ENCODE results near the gene ATP5ME.
"Not testable (repeated sequence)": the region's sequence is repeated elsewhere in the genome, so short reads cannot be mapped to it uniquely, and the experiment has no call there.

The ATP5ME gene

GRCh38 chr4:635851-636627 is 38.0 kb downstream of the ATP5ME start:
- Histone ChIP-seq H3K27ac (ENCODE audit: low read depth, low read length) (no peak overlapping the region), H3K9ac (ENCODE audit: low read length in 5 of 5) (no peak overlapping the region), H3K27me3 (ENCODE audit: control insufficient read depth in 5 of 5, insufficient read depth in 4 of 5, low read length in 5 of 5) (peaks cover 3 to 17% (median 9%) of the 10 kb centered on the region in 5 donors), H3K4me3 (ENCODE audit: low read depth in 1 of 5, low read length in 5 of 5) (no peak overlapping the region), H3K36me3 (ENCODE audit: control insufficient read depth in 5 of 5, insufficient read depth in 5 of 5, low read length in 5 of 5) (no peaks in the 10 kb centered on the region), H3K4me1 (ENCODE audit: control insufficient read depth in 5 of 5, insufficient read depth in 5 of 5, low read length in 5 of 5) (no peaks in the 10 kb centered on the region), H3K9me3 (ENCODE audit: control insufficient read depth in 5 of 5, low read length in 5 of 5) (peaks cover 4 to 19% (median 18%) of the 10 kb centered on the region in 5 donors)

- not testable (repeated sequence) for H3K27ac ChIP-seq (ENCODE audit: low read depth, low read length); H3K9ac ChIP-seq (ENCODE audit: low read length in 5 of 5); H3K4me3 ChIP-seq (ENCODE audit: low read depth in 1 of 5, low read length in 5 of 5); H3K36me3 ChIP-seq (ENCODE audit: control insufficient read depth in 5 of 5, insufficient read depth in 5 of 5, low read length in 5 of 5); H3K4me1 ChIP-seq (ENCODE audit: control insufficient read depth in 5 of 5, insufficient read depth in 5 of 5, low read length in 5 of 5)
- peaks cover 3 to 17% (median 10%) of the 10 kb centered on the region in 5 donors for H3K27me3 ChIP-seq (ENCODE audit: control insufficient read depth in 5 of 5, insufficient read depth in 4 of 5, low read length in 5 of 5)
- peaks cover 4 to 19% (median 18%) of the 10 kb centered on the region in 5 donors for H3K9me3 ChIP-seq (ENCODE audit: control insufficient read depth in 5 of 5, low read length in 5 of 5)
These were observed 38.8 kb downstream of the ATP5ME start for GRCh38 chr4:635066-635835.

- Histone ChIP-seq H3K27ac (ENCODE audit: low read depth, low read length) (no peak overlapping the region), H3K4me3 (ENCODE audit: low read depth in 1 of 5, low read length in 5 of 5) (no peak overlapping the region), H3K27me3 (ENCODE audit: control insufficient read depth in 5 of 5, insufficient read depth in 4 of 5, low read length in 5 of 5) (peaks cover 3 to 20% (median 14%) of the 10 kb centered on the region in 5 donors)
These were observed 39.5 kb downstream of the ATP5ME start for GRCh38 chr4:634599-634985.

GRCh38 chr4:633976-634598 is 40.0 kb downstream of the ATP5ME start:
- Histone ChIP-seq H3K9me3 (ENCODE audit: control insufficient read depth in 5 of 5, low read length in 5 of 5) (peaks cover 4 to 19% (median 18%) of the 10 kb centered on the region in 5 donors), H3K27ac (ENCODE audit: low read depth, low read length) (no peak overlapping the region), H3K36me3 (ENCODE audit: control insufficient read depth in 5 of 5, insufficient read depth in 5 of 5, low read length in 5 of 5) (no peaks in the 10 kb centered on the region), H3K4me3 (ENCODE audit: low read depth in 1 of 5, low read length in 5 of 5) (no peak overlapping the region), H3K27me3 (ENCODE audit: control insufficient read depth in 5 of 5, insufficient read depth in 4 of 5, low read length in 5 of 5) (peaks cover 3 to 23% (median 19%) of the 10 kb centered on the region in 5 donors), H3K4me1 (ENCODE audit: control insufficient read depth in 5 of 5, insufficient read depth in 5 of 5, low read length in 5 of 5) (no peaks in the 10 kb centered on the region), H3K9ac (ENCODE audit: low read length in 5 of 5) (no peak overlapping the region)

More at GRCh38 chr4:634599-634985, 39.5 kb downstream of the ATP5ME start:
- Histone ChIP-seq H3K4me1 (ENCODE audit: control insufficient read depth in 5 of 5, insufficient read depth in 5 of 5, low read length in 5 of 5) (no peaks in the 10 kb centered on the region), H3K9ac (ENCODE audit: low read length in 5 of 5) (no peak overlapping the region), H3K36me3 (ENCODE audit: control insufficient read depth in 5 of 5, insufficient read depth in 5 of 5, low read length in 5 of 5) (no peaks in the 10 kb centered on the region), H3K9me3 (ENCODE audit: control insufficient read depth in 5 of 5, low read length in 5 of 5) (peaks cover 4 to 19% (median 18%) of the 10 kb centered on the region in 5 donors)

- peaks cover 4 to 19% (median 18%) of the 10 kb centered on the region in 5 donors for H3K9me3 ChIP-seq (ENCODE audit: control insufficient read depth in 5 of 5, low read length in 5 of 5)
- no peaks in the 10 kb centered on the region for H3K36me3 ChIP-seq (ENCODE audit: control insufficient read depth in 5 of 5, insufficient read depth in 5 of 5, low read length in 5 of 5)
- no peaks in the 10 kb centered on the region for H3K4me1 ChIP-seq (ENCODE audit: control insufficient read depth in 5 of 5, insufficient read depth in 5 of 5, low read length in 5 of 5)
- H3K9ac ChIP-seq (ENCODE audit: low read length in 5 of 5), result no peak overlapping the region
- H3K27ac ChIP-seq (ENCODE audit: low read depth, low read length), result no peak overlapping the region
- peaks cover 3 to 26% (median 22%) of the 10 kb centered on the region in 5 donors for H3K27me3 ChIP-seq (ENCODE audit: control insufficient read depth in 5 of 5, insufficient read depth in 4 of 5, low read length in 5 of 5)
- H3K4me3 ChIP-seq (ENCODE audit: low read depth in 1 of 5, low read length in 5 of 5), result no peak overlapping the region
These were observed 40.7 kb downstream of the ATP5ME start for GRCh38 chr4:633406-633805.

GRCh38 chr4:632926-633325 is 41.1 kb downstream of the ATP5ME start:
- H3K4me3 ChIP-seq (ENCODE audit: low read depth in 1 of 5, low read length in 5 of 5), result no peak overlapping the region
- H3K9ac ChIP-seq (ENCODE audit: low read length in 5 of 5), result no peak overlapping the region
- no peak overlapping the region for H3K27ac ChIP-seq (ENCODE audit: low read depth, low read length)
- H3K9me3 ChIP-seq (ENCODE audit: control insufficient read depth in 5 of 5, low read length in 5 of 5), result peaks cover 4 to 19% (median 18%) of the 10 kb centered on the region in 5 donors
- H3K27me3 ChIP-seq (ENCODE audit: control insufficient read depth in 5 of 5, insufficient read depth in 4 of 5, low read length in 5 of 5), result peaks cover 3 to 29% (median 22%) of the 10 kb centered on the region in 5 donors
- no peaks in the 10 kb centered on the region for H3K36me3 ChIP-seq (ENCODE audit: control insufficient read depth in 5 of 5, insufficient read depth in 5 of 5, low read length in 5 of 5)
- no peaks in the 10 kb centered on the region for H3K4me1 ChIP-seq (ENCODE audit: control insufficient read depth in 5 of 5, insufficient read depth in 5 of 5, low read length in 5 of 5)

GRCh38 chr4:632196-632790 is 41.8 kb downstream of the ATP5ME start:
- Histone ChIP-seq H3K27ac (ENCODE audit: low read depth, low read length) (no peak overlapping the region), H3K36me3 (ENCODE audit: control insufficient read depth in 5 of 5, insufficient read depth in 5 of 5, low read length in 5 of 5) (no peaks in the 10 kb centered on the region), H3K27me3 (ENCODE audit: control insufficient read depth in 5 of 5, insufficient read depth in 4 of 5, low read length in 5 of 5) (peaks cover 0 to 27% (median 21%) of the 10 kb centered on the region in 5 donors), H3K9me3 (ENCODE audit: control insufficient read depth in 5 of 5, low read length in 5 of 5) (peaks cover 4 to 19% (median 18%) of the 10 kb centered on the region in 5 donors), H3K4me3 (ENCODE audit: low read depth in 1 of 5, low read length in 5 of 5) (no peak overlapping the region), H3K4me1 (ENCODE audit: control insufficient read depth in 5 of 5, insufficient read depth in 5 of 5, low read length in 5 of 5) (no peaks in the 10 kb centered on the region), H3K9ac (ENCODE audit: low read length in 5 of 5) (no peak overlapping the region)

GRCh38 chr4:630656-631055 is 43.4 kb downstream of the ATP5ME start:
- peaks cover 4 to 19% (median 18%) of the 10 kb centered on the region in 5 donors for H3K9me3 ChIP-seq (ENCODE audit: control insufficient read depth in 5 of 5, low read length in 5 of 5)
- no peaks in the 10 kb centered on the region for H3K4me1 ChIP-seq (ENCODE audit: control insufficient read depth in 5 of 5, insufficient read depth in 5 of 5, low read length in 5 of 5)
- H3K9ac ChIP-seq (ENCODE audit: low read length in 5 of 5), result no peak overlapping the region
- H3K27ac ChIP-seq (ENCODE audit: low read depth, low read length), result no peak overlapping the region
- no peaks in the 10 kb centered on the region for H3K36me3 ChIP-seq (ENCODE audit: control insufficient read depth in 5 of 5, insufficient read depth in 5 of 5, low read length in 5 of 5)
- H3K27me3 ChIP-seq (ENCODE audit: control insufficient read depth in 5 of 5, insufficient read depth in 4 of 5, low read length in 5 of 5), result peaks cover 0 to 20% (median 12%) of the 10 kb centered on the region in 5 donors
- H3K4me3 ChIP-seq (ENCODE audit: low read depth in 1 of 5, low read length in 5 of 5), result no peak overlapping the region

- H3K36me3 ChIP-seq (ENCODE audit: control insufficient read depth in 5 of 5, insufficient read depth in 5 of 5, low read length in 5 of 5), result no peaks in the 10 kb centered on the region
- no peak overlapping the region for H3K9ac ChIP-seq (ENCODE audit: low read length in 5 of 5)
- peaks cover 0 to 18% (median 10%) of the 10 kb centered on the region in 5 donors for H3K27me3 ChIP-seq (ENCODE audit: control insufficient read depth in 5 of 5, insufficient read depth in 4 of 5, low read length in 5 of 5)
- no peaks in the 10 kb centered on the region for H3K4me1 ChIP-seq (ENCODE audit: control insufficient read depth in 5 of 5, insufficient read depth in 5 of 5, low read length in 5 of 5)
- H3K4me3 ChIP-seq (ENCODE audit: low read depth in 1 of 5, low read length in 5 of 5), result no peak overlapping the region
- H3K27ac ChIP-seq (ENCODE audit: low read depth, low read length), result no peak overlapping the region
- H3K9me3 ChIP-seq (ENCODE audit: control insufficient read depth in 5 of 5, low read length in 5 of 5), result peaks cover 4 to 19% (median 18%) of the 10 kb centered on the region in 5 donors
These were observed 44.0 kb downstream of the ATP5ME start for GRCh38 chr4:629915-630641.

Measured in subcutaneous abdominal adipose tissue (tissue), 5 donors.